ENCODE results near the gene ESRRB. TPM values are rescaled to one million over a fixed set of nuclear protein-coding genes. Genes with fewer than 3 reads are reported as not detected.

Gene ESRRB
- total RNA-seq, 1 experiment from 2014 or later = 1.6 TPM

DNA sequence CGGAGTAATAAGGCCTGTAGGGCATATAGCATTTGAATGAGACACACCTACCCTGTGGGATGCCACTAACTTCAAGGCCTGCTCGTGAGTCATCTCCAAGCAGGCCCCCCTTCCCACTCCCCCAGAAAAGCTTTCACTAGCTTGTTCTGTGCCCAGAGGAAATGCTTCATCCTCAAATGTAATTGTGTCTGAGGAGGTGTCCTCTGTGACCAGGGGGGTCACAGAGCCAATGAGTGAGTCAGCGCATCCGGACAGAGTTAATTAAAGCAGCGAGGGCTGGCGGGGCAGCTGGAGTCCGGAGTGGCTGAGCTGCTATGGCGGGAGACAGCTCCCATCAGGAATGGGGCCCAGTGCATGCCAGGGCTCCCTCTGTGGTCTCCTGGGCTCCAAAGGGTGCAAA lies 27.0 kb upstream of the ESRRB start:
- ChIA-PET POLR2A (no interaction called here), CTCF (interaction anchor here (1.1 to 1.2 kb wide), 2 partner anchors 38 to 235 kb away, joined by 3 to 4 read pairs; no protein-coding TSS in a partner anchor)
- Mint-ChIP-seq H3K9me3 (no peaks in the 10 kb centered on the region), H3K4me1 (peaks cover 30% of the 10 kb centered on the region), H3K27me3 (ENCODE audit: low read depth) (peaks cover 29% of the 10 kb centered on the region), H3K36me3 (no peaks in the 10 kb centered on the region), H3K27ac (no peak overlapping the region), H3K4me3 (no peak overlapping the region)
- TF ChIP-seq MAX (CRISPR knock-in tag; IDR thresholded peaks at IDR 0.05) (no peak), NFATC4 (CRISPR knock-in tag; IDR thresholded peaks at IDR 0.05) (no peak), FOXJ3 (CRISPR knock-in tag; IDR thresholded peaks at IDR 0.05; ENCODE audit: borderline replicate concordance) (no peak), TCF7 (CRISPR knock-in tag; IDR thresholded peaks at IDR 0.05; ENCODE audit: low read depth) (no peak), MYBL2 (CRISPR knock-in tag; IDR thresholded peaks at IDR 0.05) (no peak), CBFB (CRISPR knock-in tag; IDR thresholded peaks at IDR 0.05; ENCODE audit: low read depth) (no peak), SOX15 (CRISPR knock-in tag; IDR thresholded peaks at IDR 0.05) (no peak), MXD4 (CRISPR knock-in tag; IDR thresholded peaks at IDR 0.05; ENCODE audit: borderline replicate concordance) (no peak), STAT6 (CRISPR knock-in tag; conservative IDR thresholded peaks at IDR 0.05; ENCODE audit: low read depth) (no peak), SP1 (CRISPR knock-in tag; conservative IDR thresholded peaks at IDR 0.05) (no peak)
- TF ChIP-seq, protein P1, sequence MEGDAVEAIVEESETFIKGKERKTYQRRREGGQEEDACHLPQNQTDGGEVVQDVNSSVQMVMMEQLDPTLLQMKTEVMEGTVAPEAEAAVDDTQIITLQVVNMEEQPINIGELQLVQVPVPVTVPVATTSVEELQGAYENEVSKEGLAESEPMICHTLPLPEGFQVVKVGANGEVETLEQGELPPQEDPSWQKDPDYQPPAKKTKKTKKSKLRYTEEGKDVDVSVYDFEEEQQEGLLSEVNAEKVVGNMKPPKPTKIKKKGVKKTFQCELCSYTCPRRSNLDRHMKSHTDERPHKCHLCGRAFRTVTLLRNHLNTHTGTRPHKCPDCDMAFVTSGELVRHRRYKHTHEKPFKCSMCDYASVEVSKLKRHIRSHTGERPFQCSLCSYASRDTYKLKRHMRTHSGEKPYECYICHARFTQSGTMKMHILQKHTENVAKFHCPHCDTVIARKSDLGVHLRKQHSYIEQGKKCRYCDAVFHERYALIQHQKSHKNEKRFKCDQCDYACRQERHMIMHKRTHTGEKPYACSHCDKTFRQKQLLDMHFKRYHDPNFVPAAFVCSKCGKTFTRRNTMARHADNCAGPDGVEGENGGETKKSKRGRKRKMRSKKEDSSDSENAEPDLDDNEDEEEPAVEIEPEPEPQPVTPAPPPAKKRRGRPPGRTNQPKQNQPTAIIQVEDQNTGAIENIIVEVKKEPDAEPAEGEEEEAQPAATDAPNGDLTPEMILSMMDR (IDR thresholded peaks at IDR 0.05) = no peak
- TF ChIP-seq, protein P2, sequence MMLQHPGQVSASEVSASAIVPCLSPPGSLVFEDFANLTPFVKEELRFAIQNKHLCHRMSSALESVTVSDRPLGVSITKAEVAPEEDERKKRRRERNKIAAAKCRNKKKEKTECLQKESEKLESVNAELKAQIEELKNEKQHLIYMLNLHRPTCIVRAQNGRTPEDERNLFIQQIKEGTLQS (CRISPR knock-in tag; conservative IDR thresholded peaks at IDR 0.05) = no peak
- no peak for DNase-seq (ENCODE audit: low spot score)
- ATAC-seq = peak; percentile 37

- Mint-ChIP-seq H3K27ac (no peak overlapping the region), H3K36me3 (no peaks in the 10 kb centered on the region), H3K4me3 (no peak overlapping the region), H3K9me3 (no peaks in the 10 kb centered on the region), H3K4me1 (peaks cover 30% of the 10 kb centered on the region), H3K27me3 (ENCODE audit: low read depth) (peaks cover 29% of the 10 kb centered on the region)
- ATAC-seq (no peak), DNase-seq (ENCODE audit: low spot score) (no peak)
- CTCF ChIA-PET = no interaction called here
- TF ChIP-seq, protein P3, sequence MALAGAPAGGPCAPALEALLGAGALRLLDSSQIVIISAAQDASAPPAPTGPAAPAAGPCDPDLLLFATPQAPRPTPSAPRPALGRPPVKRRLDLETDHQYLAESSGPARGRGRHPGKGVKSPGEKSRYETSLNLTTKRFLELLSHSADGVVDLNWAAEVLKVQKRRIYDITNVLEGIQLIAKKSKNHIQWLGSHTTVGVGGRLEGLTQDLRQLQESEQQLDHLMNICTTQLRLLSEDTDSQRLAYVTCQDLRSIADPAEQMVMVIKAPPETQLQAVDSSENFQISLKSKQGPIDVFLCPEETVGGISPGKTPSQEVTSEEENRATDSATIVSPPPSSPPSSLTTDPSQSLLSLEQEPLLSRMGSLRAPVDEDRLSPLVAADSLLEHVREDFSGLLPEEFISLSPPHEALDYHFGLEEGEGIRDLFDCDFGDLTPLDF (CRISPR knock-in tag; IDR thresholded peaks at IDR 0.05) = no peak
- TF ChIP-seq, protein P4, sequence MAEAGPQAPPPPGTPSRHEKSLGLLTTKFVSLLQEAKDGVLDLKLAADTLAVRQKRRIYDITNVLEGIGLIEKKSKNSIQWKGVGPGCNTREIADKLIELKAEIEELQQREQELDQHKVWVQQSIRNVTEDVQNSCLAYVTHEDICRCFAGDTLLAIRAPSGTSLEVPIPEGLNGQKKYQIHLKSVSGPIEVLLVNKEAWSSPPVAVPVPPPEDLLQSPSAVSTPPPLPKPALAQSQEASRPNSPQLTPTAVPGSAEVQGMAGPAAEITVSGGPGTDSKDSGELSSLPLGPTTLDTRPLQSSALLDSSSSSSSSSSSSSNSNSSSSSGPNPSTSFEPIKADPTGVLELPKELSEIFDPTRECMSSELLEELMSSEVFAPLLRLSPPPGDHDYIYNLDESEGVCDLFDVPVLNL (CRISPR knock-in tag; IDR thresholded peaks at IDR 0.05; ENCODE audit: borderline replicate concordance, low read depth) = no peak
- TF ChIP-seq STAT6 (CRISPR knock-in tag; conservative IDR thresholded peaks at IDR 0.05; ENCODE audit: low read depth) = no peak
- no peak for TF ChIP-seq NR2C2 (CRISPR knock-in tag; IDR thresholded peaks at IDR 0.05)
- TF ChIP-seq TEAD1 (CRISPR knock-in tag; IDR thresholded peaks at IDR 0.05) = no peak
- TF ChIP-seq NFATC4 (CRISPR knock-in tag; IDR thresholded peaks at IDR 0.05) = no peak
- no peak for TF ChIP-seq NR3C1 (CRISPR knock-in tag; conservative IDR thresholded peaks at IDR 0.05; ENCODE audit: low read depth)
- POLR2A ChIA-PET = no interaction called here
Measured at GRCh38 chr14:76349993-76350392, 25.9 kb upstream of the ESRRB start.

Data from WTC11 (cell line).